ENCODE measurements around the gene CSGALNACT2.

- TF ChIP-seq CTCF (IDR thresholded peaks at IDR 0.05) (no peak), POLR2A (IDR thresholded peaks at IDR 0.05) (no peak)
Measured at GRCh38 chr10:43218206-43218950, 80.1 kb downstream of the CSGALNACT2 start.
